CD14-positive monocyte (primary cell): ENCODE measurements around the gene TSPAN16. TPM values are rescaled to one million over a fixed set of nuclear protein-coding genes. Genes with fewer than 3 reads are reported as not detected.

Experiments
- DNase-seq, 3 donors: peaks; one replicate each; pipeline ENCODE4 v3.0.0-alpha.2; 2011 to 2022
- H2AFZ ChIP-seq: 2 replicates; pipeline ENCODE4 v1.6.0; 2012; ENCODE audit warnings: mild to moderate bottlenecking, low read depth, low read length, inconsistent platforms; ENCODE audit not compliant: insufficient read depth, poor library complexity, severe bottlenecking
- H3K27ac ChIP-seq, 2 donors: 1 replicate in 1 of 2; 2 replicates in 1 of 2; pipeline ENCODE4 v1.5.1; 2012 to 2013; ENCODE audit warnings: low read length in 2 of 2, control low read depth in 1 of 2, inconsistent platforms in 1 of 2, low read depth in 1 of 2, mild to moderate bottlenecking in 1 of 2
- H3K27me3 ChIP-seq, 2 donors: one replicate each; pipeline versions ENCODE4 v1.6.0 to v1.6.1; 2011 to 2013; ENCODE audit warnings: low read length in 2 of 2; ENCODE audit not compliant: control insufficient read depth in 2 of 2, insufficient read depth in 2 of 2
- H3K36me3 ChIP-seq, 2 donors: replicated peaks in 1 of 2; 1 replicate in 1 of 2; 2 replicates in 1 of 2; pipeline versions ENCODE4 v1.5.1 to v1.6.1; 2012 to 2013; ENCODE audit warnings: low read length in 2 of 2, control low read depth in 1 of 2, inconsistent platforms in 1 of 2, mild to moderate bottlenecking in 1 of 2; ENCODE audit not compliant: insufficient read depth in 2 of 2, control insufficient read depth in 1 of 2
- H3K4me1 ChIP-seq, 2 donors: 1 replicate in 1 of 2; 2 replicates in 1 of 2; pipeline versions ENCODE4 v1.5.1 to v1.6.1; 2012 to 2013; ENCODE audit warnings: low read length in 2 of 2, control low read depth in 1 of 2, inconsistent platforms in 1 of 2, mild to moderate bottlenecking in 1 of 2, moderate library complexity in 1 of 2; ENCODE audit not compliant: insufficient read depth in 2 of 2, control insufficient read depth in 1 of 2
- H3K4me2 ChIP-seq: replicated peaks from 2 replicates; pipeline ENCODE3; 2012; ENCODE audit warnings: low read length, moderate library complexity, mild to moderate bottlenecking; ENCODE audit not compliant: poor library complexity, severe bottlenecking; ENCODE audit errors: extremely low read depth
- H3K4me3 ChIP-seq, 3 experiments: fragments of 200-600 bp in 1 of 3; sonication (generic) in 1 of 3; replicated peaks in 1 of 3; 1 replicate in 2 of 3; 2 replicates in 1 of 3; pipeline ENCODE4 v1.5.1; 2011 to 2013; ENCODE audit warnings: low read length in 3 of 3, mild to moderate bottlenecking in 3 of 3, control low read depth in 2 of 3, low read depth in 2 of 3, inconsistent platforms in 1 of 3, moderate library complexity in 1 of 3
- H3K79me2 ChIP-seq: 2 replicates; pipeline ENCODE4 v1.6.0; 2012; ENCODE audit warnings: mild to moderate bottlenecking, control low read depth, inconsistent platforms, low read length, moderate library complexity; ENCODE audit not compliant: insufficient read depth
- H3K9ac ChIP-seq: 2 replicates; pipeline ENCODE4 v1.6.0; 2017; ENCODE audit warnings: low read length, mild to moderate bottlenecking; ENCODE audit not compliant: insufficient read depth, poor library complexity, severe bottlenecking
- H3K9me3 ChIP-seq, 2 donors: replicated peaks in 1 of 2; 1 replicate in 1 of 2; 2 replicates in 1 of 2; pipeline versions ENCODE4 v1.5.1 to v1.6.1; 2012 to 2013; ENCODE audit warnings: low read length in 2 of 2, control low read depth in 1 of 2; ENCODE audit not compliant: control insufficient read depth in 1 of 2, insufficient read depth in 1 of 2
- H4K20me1 ChIP-seq: 2 replicates; pipeline ENCODE4 v1.6.0; 2012; ENCODE audit warnings: mild to moderate bottlenecking, low read length, control low read depth, moderate library complexity; ENCODE audit not compliant: insufficient read depth
- H3K27ac Mint-ChIP-seq, 7 donors: one replicate each; pipeline ENCODE4 v1.8.0; 2020; ENCODE audit warnings: mild to moderate bottlenecking in 7 of 7, mixed read lengths in 7 of 7, moderate library complexity in 6 of 7, inconsistent platforms in 2 of 7
- H3K27me3 Mint-ChIP-seq, 3 donors: one replicate each; pipeline ENCODE4 v1.8.0; 2021 to 2022; ENCODE audit warnings: low read depth in 3 of 3, mild to moderate bottlenecking in 3 of 3, mixed read lengths in 3 of 3, moderate library complexity in 3 of 3, inconsistent platforms in 1 of 3
- H3K36me3 Mint-ChIP-seq, 2 donors: one replicate each; pipeline ENCODE4 v1.8.0; 2020; ENCODE audit warnings: mixed read lengths in 2 of 2, inconsistent platforms in 1 of 2, mild to moderate bottlenecking in 1 of 2
- H3K4me1 Mint-ChIP-seq: one replicate; pipeline ENCODE4 v1.8.0; 2020; ENCODE audit warnings: mild to moderate bottlenecking, mixed read lengths
- H3K4me3 Mint-ChIP-seq, 2 donors: one replicate each; pipeline ENCODE4 v1.8.0; 2020; ENCODE audit warnings: mild to moderate bottlenecking in 2 of 2, mixed read lengths in 2 of 2, moderate library complexity in 1 of 2
- H3K9me3 Mint-ChIP-seq, 7 donors: one replicate each; pipeline ENCODE4 v1.8.0; 2020 to 2022; ENCODE audit warnings: mixed read lengths in 7 of 7, mild to moderate bottlenecking in 6 of 7, moderate library complexity in 6 of 7, inconsistent platforms in 2 of 7
- CTCF ChIP-seq: fragments of 200-600 bp; IDR thresholded peaks from one replicate; pipeline ENCODE4 v1.8.0; 2022; ENCODE audit warnings: antibody characterized with exemption, mild to moderate bottlenecking
- WGBS: methylation state at CpG from one replicate; pipeline ENCODE4 v1.1.5; 2013; ENCODE audit warnings: missing lambda C conversion rate; ENCODE audit not compliant: insufficient coverage; 5-methylcytosine and 5-hydroxymethylcytosine counted together
- intact Hi-C, 2 donors: fragments of 100-400 bp; cut with micrococcal nuclease; formaldehyde crosslinking; loops; one replicate each; pipeline versions ENCODE4 v1.15.0 to v1.15.1; 2023
- polyA plus RNA-seq, 3 donors: library from polyadenylated mRNA; depleted of rRNA in 1 of 3; unstranded in 2 of 3; stranded (reverse) in 1 of 3; fragments of 300-500 nt in 2 of 3; fragments of >200 nt in 1 of 3; fragmentation: Illumina TruSeq in 2 of 3; gene quantifications; 1 replicate in 2 of 3; 2 replicates in 1 of 3; pipeline ENCODE4 v1.2.3, GENCODE V29; 2012 to 2021

The TSPAN16 gene
- polyA plus RNA-seq, 3 donors: 0.08 to 0.31 TPM; not detected in 1

GRCh38 chr19:11296264-11296663 is 304 bp downstream of the TSPAN16 start:
- no peak for TF ChIP-seq CTCF
- Mint-ChIP-seq H3K27me3 (peaks cover 0 to 4% (median 2%) of the 10 kb centered on the region in 3 donors), H3K27ac (peak overlapping the region; percentile 92 to 98 (median 94)), H3K9me3 (peaks cover 0 to 2% (median 0%) of the 10 kb centered on the region in 7 donors), H3K4me1 (peaks cover 68% of the 10 kb centered on the region), H3K36me3 (peaks cover 11 to 14% of the 10 kb centered on the region in 2 donors), H3K4me3 (peak overlapping the region in 1 of 2 donors; percentile 66)
- Histone ChIP-seq H3K4me3 (peak overlapping the region in 1 of 3 experiments; percentile 53), H3K4me1 (peaks cover 65 to 76% of the 10 kb centered on the region in 2 donors), H4K20me1 (peaks cover 5% of the 10 kb centered on the region), H3K36me3 (peaks cover 0 to 7% of the 10 kb centered on the region in 2 donors), H3K9ac (no peak overlapping the region), H3K9me3 (no peaks in the 10 kb centered on the region), H2AFZ (peak overlapping the region; percentile 52), H3K27me3 (no peaks in the 10 kb centered on the region), H3K4me2 (peak overlapping the region; percentile 55), H3K79me2 (no peaks in the 10 kb centered on the region), H3K27ac (peak overlapping the region; percentile 78 to 81)
- peak in 2 of 3 donors; percentile 35 to 50 for DNase-seq
- intact Hi-C loops: loop anchor here (1.0 to 10.0 kb wide), 4 partner anchors 24 to 269 kb away; partner anchors contain the start of gene RAB3D (in 1 of the 2)
- 16% methylated on average over 5 of the region's 7 CpGs for WGBS

- no peak overlapping the region for H3K4me3 ChIP-seq
- peak overlapping the region in 2 of 7 donors; percentile 72 to 75 for H3K27ac Mint-ChIP-seq
- intact Hi-C loops: loop anchor here (5.0 to 10.0 kb wide), 3 partner anchors 32 to 265 kb away; partner anchors contain the start of gene RAB3D (in 1 of the 2)
- H3K4me1 ChIP-seq: peaks cover 29 to 36% of the 10 kb centered on the region in 2 donors
- H4K20me1 ChIP-seq: peaks cover 16% of the 10 kb centered on the region
- peaks cover 0 to 2% (median 0%) of the 10 kb centered on the region in 3 donors for H3K27me3 Mint-ChIP-seq
- H3K4me1 Mint-ChIP-seq: peaks cover 49% of the 10 kb centered on the region
- peaks cover 0 to 2% (median 0%) of the 10 kb centered on the region in 7 donors for H3K9me3 Mint-ChIP-seq
- TF ChIP-seq CTCF: no peak
- WGBS: 87% methylated on average over 3 of the region's 8 CpGs
- no peak for DNase-seq
- H3K27me3 ChIP-seq: no peaks in the 10 kb centered on the region
- no peaks in the 10 kb centered on the region for H3K79me2 ChIP-seq
- H3K27ac ChIP-seq: no peak overlapping the region
- H3K9ac ChIP-seq: no peak overlapping the region
- no peak overlapping the region for H3K4me2 ChIP-seq
- peaks cover 0 to 7% of the 10 kb centered on the region in 2 donors for H3K36me3 ChIP-seq
- no peak overlapping the region for H2AFZ ChIP-seq
- no peaks in the 10 kb centered on the region for H3K9me3 ChIP-seq
- H3K4me3 Mint-ChIP-seq: no peak overlapping the region
- peaks cover 16 to 25% of the 10 kb centered on the region in 2 donors for H3K36me3 Mint-ChIP-seq
These were observed 4.2 kb downstream of the TSPAN16 start for GRCh38 chr19:11299946-11300810.
